Left forelimb (tissue), 1 donor: ENCODE data around the gene BOD1L2.

Source experiments
- DNase-seq: peaks from one replicate; pipeline ENCODE4 v3.0.0-alpha.2; 2018; ENCODE audit warnings: low spot score

Gene BOD1L2

DNA sequence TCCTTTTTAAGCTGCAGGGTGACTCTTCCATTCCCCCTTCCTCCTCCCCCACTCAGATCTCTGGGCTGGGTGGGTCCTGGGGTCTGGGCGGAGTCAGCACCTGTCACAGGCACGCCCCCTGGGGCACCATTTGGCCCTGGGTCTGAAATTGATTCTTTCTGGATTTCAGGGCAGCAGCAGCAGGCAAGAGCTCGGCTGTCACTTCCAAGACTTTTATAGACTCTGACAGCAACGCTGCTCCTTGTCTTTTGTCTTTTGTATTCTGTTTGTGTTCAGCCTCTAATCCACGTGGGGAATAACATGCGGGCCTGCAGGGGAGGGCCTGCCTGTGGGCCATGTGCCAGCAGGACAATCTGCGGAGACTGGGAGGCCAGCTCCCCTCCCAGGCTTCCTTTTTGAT is 3.9 kb downstream of the BOD1L2 start:
- DNase-seq = no peak

DNA sequence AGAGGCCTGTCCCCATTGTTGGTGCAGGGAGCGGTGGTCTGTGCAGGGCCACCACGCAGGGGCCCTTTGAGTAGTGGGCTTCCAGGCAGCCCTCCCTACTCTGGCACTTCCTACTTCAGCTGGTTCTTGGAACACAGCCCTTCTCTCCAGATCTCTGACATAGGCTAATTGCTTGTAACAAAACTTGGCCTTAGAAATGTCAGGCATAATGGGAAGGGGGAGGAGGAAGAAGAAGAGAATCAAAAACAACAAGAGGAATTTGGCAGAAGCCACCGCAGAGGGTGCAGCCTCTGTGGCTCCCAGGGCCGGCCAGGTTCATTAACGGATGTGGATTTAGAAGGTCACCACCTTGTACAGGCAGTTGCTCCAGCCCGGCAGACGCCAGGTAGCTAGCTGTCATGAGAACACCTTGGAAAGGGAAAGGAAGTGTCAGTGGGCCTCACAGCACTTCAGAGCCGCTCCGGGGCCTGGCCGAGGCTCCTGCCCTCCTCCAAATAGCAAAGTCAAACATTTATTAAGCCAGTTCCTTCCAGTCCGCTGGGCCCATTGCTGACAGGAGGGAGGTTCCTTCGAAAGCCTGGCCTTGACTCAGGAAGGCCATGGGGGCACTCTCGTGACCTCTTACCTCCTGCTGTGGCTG is 7.4 kb downstream of the BOD1L2 start:
- DNase-seq = no peak

DNA sequence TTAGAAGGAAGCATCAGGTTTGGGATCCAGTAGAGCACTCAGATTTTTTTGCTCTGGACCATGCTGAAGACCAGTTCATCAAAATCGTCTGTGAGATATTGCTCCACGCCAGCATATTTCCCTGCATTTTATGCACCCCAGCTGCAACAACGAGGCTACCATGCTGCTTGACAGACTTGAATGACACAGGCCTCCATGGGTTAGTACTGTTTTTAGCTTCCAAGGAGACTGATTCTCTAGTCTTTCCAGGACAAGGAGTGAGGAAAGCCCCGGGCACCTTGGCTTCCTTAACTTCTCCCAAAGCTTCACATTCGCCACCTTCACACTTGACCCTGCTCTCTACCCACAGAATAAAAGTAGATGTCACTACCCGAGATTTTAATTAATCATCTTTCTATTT is 17.5 kb downstream of the BOD1L2 start:
- no peak for DNase-seq

DNA sequence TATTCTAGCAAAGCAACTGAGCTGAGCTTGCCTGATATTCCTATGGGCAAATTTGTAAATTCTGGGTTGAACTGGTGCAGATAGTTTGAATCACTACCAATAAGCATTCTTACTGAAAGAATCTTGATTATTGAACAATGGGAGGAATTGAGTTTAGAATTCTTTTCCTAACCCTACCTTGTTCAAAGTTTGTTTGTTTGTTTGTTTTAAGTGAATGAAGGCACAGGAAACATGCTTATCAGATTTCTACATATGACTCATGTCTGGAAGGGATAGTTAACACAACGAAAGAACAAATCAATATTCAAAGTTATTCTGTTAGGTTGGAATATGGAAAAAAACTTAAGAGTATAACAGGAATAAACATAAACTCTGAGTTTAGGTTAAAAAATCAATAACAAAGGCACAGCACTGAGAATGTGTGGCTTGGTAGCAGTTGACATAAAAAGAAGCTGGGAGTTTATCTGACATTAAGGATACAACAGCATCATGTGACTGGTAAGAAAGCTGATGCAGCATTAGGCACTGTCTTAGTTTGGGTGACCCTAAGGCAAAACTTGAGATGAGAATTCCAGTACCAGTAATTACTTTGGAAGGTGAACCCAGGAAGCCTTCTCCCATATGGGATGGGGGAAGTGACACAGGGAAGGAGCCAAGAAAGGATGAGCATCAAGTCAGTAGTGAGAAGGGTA is 20.9 kb downstream of the BOD1L2 start:
- DNase-seq = no peak

DNA sequence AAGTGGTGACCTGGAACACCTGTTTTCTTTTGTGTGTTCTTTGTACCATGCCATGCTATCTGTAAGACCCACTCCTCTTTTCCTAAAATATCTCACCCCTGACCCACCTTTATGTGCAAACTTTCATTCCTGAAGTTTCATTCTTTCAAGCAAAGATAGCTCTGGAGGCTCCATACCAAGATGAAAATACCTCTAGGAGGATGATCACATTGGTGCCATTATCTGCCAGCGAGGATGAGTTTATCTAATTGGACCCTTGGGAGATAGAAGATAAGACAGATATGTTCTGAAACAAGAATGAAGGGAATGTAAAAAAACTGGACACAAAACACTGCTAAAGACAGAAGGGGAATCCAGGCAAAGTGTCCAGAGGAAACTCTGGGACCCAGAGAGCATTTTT is 24.1 kb downstream of the BOD1L2 start:
- no peak for DNase-seq

DNA sequence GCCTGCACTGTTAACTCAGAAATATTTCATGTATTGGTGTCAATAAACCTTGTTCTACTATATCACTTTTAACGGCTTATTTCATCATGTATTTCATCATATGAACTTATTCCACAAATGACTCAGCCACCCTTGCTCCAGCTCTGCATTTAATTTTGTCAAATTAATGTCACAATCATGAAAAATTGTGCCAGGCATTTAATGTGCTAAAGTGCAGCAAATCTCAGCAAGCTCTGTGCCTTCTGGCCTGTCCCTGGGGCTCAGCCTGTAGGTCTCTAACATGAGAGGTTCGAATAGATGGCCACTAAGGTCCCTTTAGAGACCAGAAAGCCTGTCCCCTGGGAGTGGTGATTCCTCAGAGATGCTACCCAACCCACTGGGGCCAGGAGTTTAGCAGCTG is 28.6 kb downstream of the BOD1L2 start:
- no peak for DNase-seq

DNA sequence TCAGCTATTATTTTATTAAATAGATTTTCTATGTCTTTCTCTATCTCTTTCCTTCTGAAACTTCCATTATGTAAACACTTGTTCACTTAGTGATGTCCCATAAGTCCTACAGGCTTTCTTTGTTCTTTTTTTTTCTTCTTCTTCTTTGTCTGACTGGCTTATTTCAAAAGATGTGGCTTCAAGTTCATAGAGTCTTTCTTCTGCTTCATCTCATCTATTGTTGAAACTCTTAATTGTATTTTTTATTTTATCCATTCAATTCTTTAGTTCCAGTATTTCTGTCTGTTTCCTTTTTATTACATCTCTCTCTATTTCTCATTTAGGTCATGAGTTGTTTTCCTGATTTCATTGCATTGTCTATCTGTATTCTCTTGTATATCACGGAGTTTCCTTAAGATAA is 38.5 kb downstream of the BOD1L2 start:
- no peak for DNase-seq

DNA sequence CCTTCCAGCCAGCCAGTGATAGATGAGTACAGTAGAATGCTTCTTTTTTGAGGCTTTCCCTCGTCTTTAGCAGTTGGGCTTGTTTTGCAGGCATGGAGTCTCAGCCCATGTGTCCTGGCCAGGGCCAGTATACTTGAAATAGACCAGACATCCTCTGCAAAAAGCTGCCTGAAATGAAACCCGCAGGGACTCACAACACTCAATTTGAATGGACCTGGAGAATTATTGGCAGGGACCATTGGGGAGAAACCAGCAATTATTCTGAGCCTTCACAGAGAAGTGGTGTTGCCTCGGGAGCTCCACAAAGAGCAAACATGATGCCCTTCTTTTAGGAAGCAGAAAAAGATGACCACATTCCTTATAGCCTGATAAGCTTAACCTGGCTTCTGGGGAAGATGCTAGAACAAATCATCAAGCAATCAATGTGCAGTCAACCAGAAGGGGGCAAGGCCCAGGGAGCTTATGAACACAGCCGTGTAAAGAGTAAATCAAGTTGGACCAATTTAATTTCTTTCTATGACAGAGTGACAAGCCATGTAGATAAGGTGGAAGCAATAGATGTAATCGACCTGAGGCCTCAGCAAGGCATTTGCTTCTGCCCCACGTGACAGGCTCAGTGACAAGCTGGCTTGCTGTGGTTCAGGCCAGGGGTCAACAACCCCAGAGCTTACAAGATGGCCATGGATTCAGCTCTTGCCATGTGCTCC is 42.1 kb downstream of the BOD1L2 start:
- no peak for DNase-seq

DNA sequence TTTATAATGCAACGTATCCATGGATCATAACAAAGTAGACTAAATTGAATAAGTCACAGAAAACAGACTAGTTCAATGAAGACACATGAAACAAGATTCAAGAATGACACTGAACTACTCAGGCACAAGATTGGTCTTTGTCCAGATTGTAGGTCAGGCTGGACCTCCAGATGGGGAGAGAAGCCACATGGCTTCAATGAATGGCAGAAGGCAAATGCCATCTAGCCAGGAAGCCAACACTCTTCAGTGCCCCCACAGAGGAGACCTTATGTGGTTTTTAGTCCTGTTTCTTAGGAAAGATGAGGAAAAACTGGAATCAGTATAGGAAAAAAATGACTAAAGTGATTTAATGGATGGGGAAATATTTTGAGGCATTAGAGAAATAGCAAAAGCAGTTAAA is 43.1 kb downstream of the BOD1L2 start:
- DNase-seq = no peak

DNA sequence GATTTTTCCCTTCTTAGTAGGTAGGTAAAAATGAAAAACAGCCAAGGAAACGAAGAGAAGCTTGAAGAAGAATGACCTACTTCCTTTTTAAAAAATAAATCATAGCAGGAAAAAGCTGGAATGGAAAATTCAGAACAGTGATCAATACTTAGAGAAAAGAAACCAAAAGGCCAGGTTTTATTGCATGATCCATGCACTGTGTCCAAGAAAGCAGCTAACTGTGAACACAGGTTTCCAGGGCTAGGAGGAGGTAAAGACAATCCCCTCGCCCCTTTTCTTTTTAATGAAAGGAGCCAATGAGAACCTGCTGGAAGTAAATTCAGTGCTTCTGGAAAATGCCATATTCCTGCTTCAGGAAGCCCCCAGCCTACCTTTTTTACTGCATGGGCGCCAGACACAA is 47.2 kb downstream of the BOD1L2 start:
- DNase-seq = no peak

DNA sequence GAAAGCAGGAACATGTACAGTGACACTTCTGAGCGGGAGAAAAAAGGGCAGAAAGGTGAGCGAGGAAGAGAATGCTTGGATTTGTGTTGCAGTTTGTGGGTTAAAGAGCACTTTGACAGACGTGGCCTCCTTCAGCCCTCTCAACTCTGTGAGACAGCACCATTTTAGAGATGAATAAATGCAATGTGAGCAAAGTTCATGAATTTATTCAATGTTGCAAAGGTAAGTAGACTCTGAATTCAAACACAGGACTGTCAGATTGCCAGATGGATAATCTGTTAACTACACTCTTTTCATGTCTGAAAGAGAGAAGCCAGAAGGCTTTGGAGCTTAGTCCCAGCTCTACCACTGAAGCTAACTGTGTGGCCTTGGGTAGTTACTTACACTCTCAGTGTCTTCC is 47.7 kb downstream of the BOD1L2 start:
- no peak for DNase-seq

DNA sequence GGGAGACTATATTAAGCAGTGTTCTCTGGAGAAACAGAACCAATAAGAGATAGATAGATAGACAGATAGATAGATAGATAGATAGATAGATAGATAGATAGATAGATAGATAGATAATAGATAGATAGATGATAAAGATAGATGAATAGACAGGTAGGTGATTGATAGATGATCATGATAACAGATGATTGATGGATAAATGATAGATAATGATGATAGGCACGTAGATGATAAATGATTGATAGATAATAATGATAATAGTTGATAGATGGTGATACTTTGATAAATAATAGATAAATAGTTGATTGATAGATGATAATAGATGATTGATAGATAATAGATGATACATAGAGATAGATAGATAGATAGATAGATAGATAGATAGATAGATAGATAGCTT is 48.5 kb downstream of the BOD1L2 start:
- DNase-seq = no peak

DNA sequence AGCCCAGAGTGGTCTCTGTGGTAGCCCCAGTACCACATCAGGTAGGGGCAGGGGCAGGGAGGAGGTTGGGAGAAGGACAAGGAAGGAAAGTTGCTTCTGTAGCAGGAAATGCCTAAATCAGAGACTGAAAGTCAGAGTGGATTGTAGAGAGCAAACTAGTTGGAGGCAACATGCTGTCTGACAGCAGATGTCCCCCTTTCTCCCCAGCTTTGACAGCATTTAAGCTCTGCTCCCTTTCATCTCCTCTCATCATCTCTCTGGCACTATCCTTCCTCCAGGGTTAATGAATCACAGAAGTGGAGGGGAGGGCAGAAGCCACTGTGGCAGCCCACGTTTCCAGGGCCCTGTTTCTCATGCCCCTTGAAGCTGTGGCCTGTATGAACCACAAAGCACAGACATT is 50.4 kb downstream of the BOD1L2 start:
- no peak for DNase-seq

DNA sequence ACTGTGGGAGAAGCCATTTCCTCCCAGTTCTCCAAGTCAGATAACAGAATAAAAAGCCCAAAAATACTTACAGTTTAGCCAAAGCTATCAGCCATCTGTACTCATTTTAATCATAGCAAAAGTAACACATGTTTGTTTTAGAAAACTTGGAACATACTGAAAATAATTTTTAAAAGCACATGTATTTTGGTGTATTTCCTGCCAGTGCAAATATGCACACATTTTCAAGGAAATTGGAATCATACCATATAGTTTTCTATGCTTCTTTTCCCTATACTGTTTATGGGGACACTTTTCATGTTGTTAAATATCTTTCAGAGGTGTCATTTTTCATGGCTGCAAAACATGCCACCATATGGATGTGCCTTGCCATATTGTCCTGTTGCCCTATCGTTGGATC is 51.2 kb downstream of the BOD1L2 start:
- no peak for DNase-seq
